OCI-LY1 (cell line): ENCODE data around the gene JMJD8.
A peak's percentile ranks its signal among the peaks of the same experiment; 100 is the strongest.

ENCODE experiments used
- H2AFZ ChIP-seq: fragments of 200-600 bp; sonication (generic), shearing (Covaris generic); 2 replicates; pipeline ENCODE4 v1.6.0; 2014; ENCODE audit warnings: antibody characterized with exemption, mild to moderate bottlenecking, low read length
- H3F3A ChIP-seq: fragments of 200-600 bp; sonication (generic), shearing (Covaris generic); 2 replicates; pipeline ENCODE4 v1.6.0; 2014; ENCODE audit warnings: mild to moderate bottlenecking, antibody characterized with exemption, low read length, moderate library complexity; ENCODE audit not compliant: insufficient read depth
- H3K27ac ChIP-seq: fragments of 200-600 bp; sonication (generic); 2 replicates; pipeline ENCODE4 v1.5.1; 2014; ENCODE audit warnings: low read length, mixed run types, mild to moderate bottlenecking, low read depth; ENCODE audit not compliant: poor library complexity, severe bottlenecking
- H3K27me3 ChIP-seq: fragments of 200-600 bp; sonication (generic); 2 replicates; pipeline ENCODE4 v1.6.0; 2014; ENCODE audit warnings: antibody characterized with exemption, mild to moderate bottlenecking, low read length, moderate library complexity; ENCODE audit not compliant: insufficient read depth
- H3K36me3 ChIP-seq: fragments of 200-600 bp; sonication (generic); 2 replicates; pipeline ENCODE4 v1.6.1; 2014; ENCODE audit warnings: mild to moderate bottlenecking, antibody characterized with exemption, low read length, moderate library complexity, mixed read lengths; ENCODE audit not compliant: insufficient read depth
- H3K4me1 ChIP-seq: fragments of 200-600 bp; sonication (generic); 2 replicates; pipeline ENCODE4 v1.5.1; 2014; ENCODE audit warnings: mild to moderate bottlenecking, low read length, moderate library complexity; ENCODE audit not compliant: insufficient read depth, severe bottlenecking
- H3K4me2 ChIP-seq: fragments of 200-600 bp; sonication (generic), shearing (Covaris generic); 2 replicates; pipeline ENCODE4 v1.6.1; 2014; ENCODE audit warnings: low read length
- H3K4me3 ChIP-seq: fragments of 200-600 bp; sonication (generic); 2 replicates; pipeline ENCODE4 v1.5.1; 2014; ENCODE audit warnings: low read length, low read depth, mild to moderate bottlenecking, mixed read lengths; ENCODE audit not compliant: poor library complexity, severe bottlenecking
- H3K79me2 ChIP-seq: fragments of 200-600 bp; shearing (Covaris generic); 2 replicates; pipeline ENCODE4 v1.6.1; 2016; ENCODE audit warnings: mixed run types, low read length, mixed read lengths; ENCODE audit not compliant: insufficient read depth
- H3K9ac ChIP-seq: fragments of 200-600 bp; sonication (generic), shearing (Covaris generic); 2 replicates; pipeline ENCODE4 v1.6.1; 2014; ENCODE audit warnings: mild to moderate bottlenecking, low read length, mixed read lengths
- H3K9me2 ChIP-seq: fragments of 200-600 bp; sonication (generic), shearing (Covaris generic); 2 replicates; pipeline ENCODE4 v1.6.1; 2014; ENCODE audit warnings: low read depth, mild to moderate bottlenecking, low read length, mixed read lengths
- H3K9me3 ChIP-seq: fragments of 200-600 bp; shearing (Covaris generic); 2 replicates; pipeline ENCODE4 v1.6.1; 2014; ENCODE audit warnings: low read length, mixed read lengths
- H4K20me1 ChIP-seq: fragments of 200-600 bp; sonication (generic), shearing (Covaris generic); 2 replicates; pipeline ENCODE4 v1.6.0; 2016; ENCODE audit warnings: mild to moderate bottlenecking, low read length; ENCODE audit not compliant: insufficient read depth
- CTCF ChIP-seq: fragments of 200-600 bp; sonication (generic), shearing (Covaris generic); IDR thresholded peaks from 2 replicates; pipeline ENCODE4 v1.5.1; 2017; ENCODE audit warnings: mild to moderate bottlenecking, antibody characterized with exemption, low read length, moderate library complexity, mixed read lengths
- EZH2 ChIP-seq: fragments of 200-600 bp; sonication (generic), shearing (Covaris generic); IDR thresholded peaks from 2 replicates; pipeline ENCODE4 v1.8.0; 2017; ENCODE audit warnings: borderline replicate concordance, mixed run types, mild to moderate bottlenecking, antibody characterized with exemption, low read length, moderate library complexity, mixed read lengths

JMJD8 gene

GRCh38 chr16:648071-648780, 35.9 kb downstream of the JMJD8 start:
- peak overlapping the region; percentile 90 for H3K9ac ChIP-seq
- H3K4me1 ChIP-seq, result peaks cover 43% of the 10 kb centered on the region
- H3K9me3 ChIP-seq, result no peaks in the 10 kb centered on the region
- no peaks in the 10 kb centered on the region for H3F3A ChIP-seq
- H3K27me3 ChIP-seq, result no peaks in the 10 kb centered on the region
- H2AFZ ChIP-seq, result no peak overlapping the region
- peak overlapping the region; percentile 64 for H3K27ac ChIP-seq
- H3K4me2 ChIP-seq, result peak overlapping the region; percentile 99
- TF ChIP-seq CTCF (peak; percentile 76), EZH2 (no peak)
- H3K36me3 ChIP-seq, result peaks cover 13% of the 10 kb centered on the region
- H3K9me2 ChIP-seq, result no peaks in the 10 kb centered on the region
- peak overlapping the region; percentile 88 for H3K4me3 ChIP-seq
- H4K20me1 ChIP-seq, result no peaks in the 10 kb centered on the region
- no peaks in the 10 kb centered on the region for H3K79me2 ChIP-seq

GRCh38 chr16:647173-647902, 36.8 kb downstream of the JMJD8 start:
- H3K36me3 ChIP-seq, result peaks cover 12% of the 10 kb centered on the region; the same call in 1 of the 2 replicates
- no peaks in the 10 kb centered on the region for H3K27me3 ChIP-seq
- H3K4me1 ChIP-seq, result peaks cover 52% of the 10 kb centered on the region
- no peaks in the 10 kb centered on the region for H3K9me2 ChIP-seq
- no peaks in the 10 kb centered on the region for H3F3A ChIP-seq
- TF ChIP-seq EZH2 (no peak), CTCF (no peak)
- H3K4me2 ChIP-seq, result peak overlapping the region; percentile 99; the same call in 1 of the 2 replicates
- H3K9ac ChIP-seq, result no peak overlapping the region; the same call in 1 of the 2 replicates
- H3K79me2 ChIP-seq, result no peaks in the 10 kb centered on the region
- no peaks in the 10 kb centered on the region for H3K9me3 ChIP-seq
- no peak overlapping the region for H2AFZ ChIP-seq
- peak overlapping the region; percentile 88 for H3K4me3 ChIP-seq
- no peaks in the 10 kb centered on the region for H4K20me1 ChIP-seq
- no peak overlapping the region for H3K27ac ChIP-seq

- Histone ChIP-seq H3K9me3 (no peaks in the 10 kb centered on the region), H3F3A (no peaks in the 10 kb centered on the region), H3K4me2 (peak overlapping the region; percentile 20; the same call in 1 of the 2 replicates), H3K79me2 (no peaks in the 10 kb centered on the region), H3K27ac (no peak overlapping the region), H3K4me1 (peaks cover 53% of the 10 kb centered on the region), H3K9ac (no peak overlapping the region), H2AFZ (no peak overlapping the region), H3K4me3 (no peak overlapping the region), H4K20me1 (no peaks in the 10 kb centered on the region), H3K36me3 (peaks cover 12% of the 10 kb centered on the region; the same call in 1 of the 2 replicates), H3K9me2 (no peaks in the 10 kb centered on the region), H3K27me3 (no peaks in the 10 kb centered on the region)
- TF ChIP-seq CTCF (no peak), EZH2 (no peak)
These were observed 37.4 kb downstream of the JMJD8 start for GRCh38 chr16:646679-647172.
